NCI-H748 treated with DMSO at 0.1 percent for 48 hours (cell line): ENCODE data around the gene PTPRE.

Experiments
- DNase-seq: peaks from one replicate; lab custom pipeline; 2025; lab: John Stamatoyannopoulos, UW

PTPRE gene

GRCh38 chr10:127953876-127954275 lies 47.0 kb downstream of the PTPRE start:
- no peak for DNase-seq

DNA sequence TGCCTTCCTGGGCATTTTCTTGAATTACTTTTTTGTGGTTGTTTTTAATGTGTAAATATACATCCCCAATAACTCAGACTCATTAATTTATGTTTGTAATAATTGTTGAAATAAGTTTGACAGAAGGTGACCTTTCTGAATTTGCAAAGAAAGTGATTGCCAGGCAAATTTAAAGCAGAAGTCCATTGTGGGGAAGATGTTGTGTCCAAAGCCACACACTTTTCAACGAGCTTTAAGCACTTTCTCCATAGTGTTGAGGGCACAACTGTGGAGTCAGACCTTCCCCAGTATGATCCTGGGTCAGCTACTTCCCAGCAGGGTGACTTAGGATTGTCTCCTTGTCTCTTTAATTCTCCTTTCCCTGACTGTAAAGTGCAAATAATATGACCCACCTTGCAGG lies 52.5 kb downstream of the PTPRE start:
- DNase-seq: no peak

- no peak for DNase-seq
These were observed 54.2 kb downstream of the PTPRE start for GRCh38 chr10:127961071-127961470.

GRCh38 chr10:127962205-127962604 lies 55.3 kb downstream of the PTPRE start:
- DNase-seq: no peak

DNA sequence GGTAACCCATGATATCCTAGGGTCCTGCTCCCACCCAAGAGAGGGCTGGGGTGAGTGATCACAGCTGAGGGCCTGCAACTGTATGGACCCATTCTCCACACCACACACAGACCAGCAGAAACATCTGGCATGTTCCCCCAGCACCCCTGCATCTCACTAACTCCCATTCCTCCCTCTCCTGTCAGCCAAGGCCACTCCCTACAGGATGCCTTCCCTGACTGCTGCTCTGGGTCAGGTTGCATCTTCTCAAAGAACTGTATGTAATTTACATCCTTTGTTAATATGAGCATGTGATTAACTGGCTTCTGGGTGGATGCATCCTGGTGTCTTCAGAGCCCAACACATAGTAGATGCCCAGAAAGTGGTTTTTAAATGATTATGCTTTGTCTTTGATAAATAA lies 56.2 kb downstream of the PTPRE start:
- no peak for DNase-seq

DNA sequence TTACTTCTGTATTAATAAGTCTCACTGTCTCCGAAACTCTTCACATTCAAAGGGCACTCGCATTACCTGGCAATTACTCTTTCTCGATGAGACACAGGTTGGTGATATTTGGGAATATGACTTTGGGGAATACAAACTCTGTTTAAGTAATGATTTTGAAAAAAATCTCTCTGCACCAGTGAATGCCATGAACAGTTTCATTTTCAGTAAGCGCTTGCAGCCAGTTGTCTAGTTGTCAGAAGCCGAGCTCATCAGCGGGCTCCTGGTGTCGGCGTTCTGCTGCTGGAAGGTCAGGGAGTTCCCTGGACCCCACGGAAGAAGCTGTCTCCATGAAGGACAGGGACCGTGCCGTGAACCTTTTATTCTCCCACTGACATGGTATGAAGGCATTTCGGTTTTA lies 57.7 kb downstream of the PTPRE start:
- DNase-seq: no peak

- no peak for DNase-seq
These were observed 60.0 kb downstream of the PTPRE start for GRCh38 chr10:127966875-127967274.

GRCh38 chr10:127968027-127968441 lies 61.1 kb downstream of the PTPRE start:
- no peak for DNase-seq

DNA sequence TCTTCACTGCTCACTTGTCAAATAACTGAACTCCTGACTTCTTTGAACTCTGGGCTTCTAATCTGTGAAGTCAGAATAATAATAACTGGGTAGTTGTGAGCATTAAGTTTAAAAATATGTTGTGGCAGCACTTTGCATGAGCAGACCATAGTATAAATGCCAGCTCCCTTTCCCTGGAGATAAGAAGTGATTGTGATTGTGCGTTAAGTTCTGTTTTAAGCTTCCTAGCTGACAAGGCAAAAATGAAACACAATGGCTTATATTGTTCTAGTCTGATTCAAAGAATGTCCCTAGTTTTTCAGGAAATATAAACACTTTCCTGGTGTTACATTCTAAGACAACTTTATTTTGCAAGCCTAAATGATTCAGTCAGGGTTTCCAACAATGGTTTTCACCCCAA lies 61.8 kb downstream of the PTPRE start:
- no peak for DNase-seq

DNA sequence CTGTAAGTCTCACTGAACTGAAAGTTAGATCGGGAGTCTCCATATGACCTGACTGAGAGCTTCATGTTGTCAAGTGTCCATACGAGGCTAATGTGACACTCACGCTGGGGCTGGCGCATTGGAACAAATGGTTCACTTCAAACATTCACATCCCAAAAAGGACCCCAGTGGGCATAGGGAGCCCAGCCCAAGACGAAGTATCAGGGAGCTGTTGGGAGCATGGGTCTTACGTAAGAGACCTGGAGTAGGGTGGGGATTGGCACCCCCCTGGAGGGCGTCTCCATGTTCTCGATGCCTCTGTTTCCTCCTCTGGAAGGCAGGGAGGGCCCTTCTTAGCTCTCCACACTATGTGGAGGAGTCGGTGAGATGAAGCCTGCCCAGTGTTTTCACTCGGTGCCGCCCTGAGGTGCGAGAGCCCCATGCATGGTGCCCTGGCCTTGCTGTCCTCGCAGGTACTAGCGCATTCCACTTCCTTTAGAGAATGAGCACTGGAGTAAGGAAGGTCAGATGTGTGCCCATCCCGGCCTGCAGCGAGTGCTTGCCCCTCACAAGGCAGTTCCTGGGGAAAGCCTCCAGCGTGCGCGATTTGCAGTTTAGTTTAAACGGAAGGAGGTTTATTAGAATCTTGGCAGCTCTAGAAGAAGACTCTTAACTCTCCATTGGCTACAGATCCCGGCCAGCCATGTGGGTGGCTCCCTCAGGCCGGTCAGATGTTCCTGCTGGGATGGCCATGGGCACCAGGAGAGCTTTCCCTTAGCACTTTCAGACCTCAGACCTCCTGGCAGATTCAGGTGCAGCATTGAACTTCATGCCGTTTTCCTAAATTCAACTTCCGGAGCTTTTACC lies 64.4 kb downstream of the PTPRE start:
- no peak for DNase-seq

GRCh38 chr10:127971963-127972615 lies 65.2 kb downstream of the PTPRE start:
- DNase-seq: no peak

DNA sequence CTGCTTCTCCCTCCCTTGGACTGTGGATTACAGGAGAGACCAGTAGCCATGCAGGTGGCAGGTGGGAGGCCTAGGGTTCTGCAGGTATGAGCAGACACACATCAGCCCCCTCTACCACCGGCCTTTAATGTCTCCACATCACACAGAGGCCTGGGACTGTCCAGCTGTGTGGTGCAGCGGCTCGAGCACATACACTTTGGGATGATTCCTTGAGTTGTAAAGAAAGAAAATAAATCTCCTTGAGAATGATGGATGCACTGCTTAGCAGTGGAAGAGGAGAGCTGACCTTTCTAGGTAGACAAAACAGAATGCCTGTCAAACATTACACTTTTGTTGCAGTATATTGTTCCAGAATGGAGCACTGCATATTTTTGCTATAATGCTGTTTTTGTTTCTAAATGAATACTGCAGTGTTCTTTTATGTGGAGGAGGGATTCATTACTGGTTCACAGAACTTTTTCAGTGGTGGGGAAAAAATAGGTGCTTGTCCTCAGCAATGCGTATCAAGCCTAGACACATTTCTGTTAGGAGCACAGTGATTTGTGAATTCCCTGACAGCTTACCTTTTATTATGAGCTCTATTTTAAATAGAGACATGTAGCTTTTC lies 66.0 kb downstream of the PTPRE start:
- no peak for DNase-seq

GRCh38 chr10:127973791-127974311 lies 66.9 kb downstream of the PTPRE start:
- no peak for DNase-seq

- no peak for DNase-seq
These were observed 68.0 kb downstream of the PTPRE start for GRCh38 chr10:127974911-127975310.

DNA sequence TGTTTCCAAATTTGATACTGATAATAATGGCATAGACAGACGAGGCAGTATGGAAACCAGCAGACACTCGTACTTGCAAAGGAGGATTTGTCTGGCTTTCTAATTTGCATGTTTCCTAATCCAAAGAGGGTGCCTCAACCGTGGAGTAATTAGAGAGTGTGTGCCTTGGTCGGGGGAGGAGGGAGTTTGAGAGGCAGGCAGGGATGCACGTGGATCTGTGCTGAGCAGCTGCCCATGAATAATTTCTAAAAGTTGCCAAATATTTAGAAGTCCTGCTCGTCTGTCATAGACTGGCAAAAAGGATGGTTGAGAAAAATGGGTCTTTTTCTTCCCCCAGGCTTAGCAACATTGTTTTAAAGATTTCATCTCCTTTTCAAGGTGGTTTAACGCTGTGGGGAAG lies 69.4 kb downstream of the PTPRE start:
- DNase-seq: no peak

- DNase-seq: no peak
These were observed 69.9 kb downstream of the PTPRE start for GRCh38 chr10:127976701-127977356.

- DNase-seq: no peak
These were observed 70.6 kb downstream of the PTPRE start for GRCh38 chr10:127977357-127978009.

GRCh38 chr10:127978481-127978880 lies 71.6 kb downstream of the PTPRE start:
- no peak for DNase-seq

- no peak for DNase-seq
These were observed 72.1 kb downstream of the PTPRE start for GRCh38 chr10:127979045-127979444.

DNA sequence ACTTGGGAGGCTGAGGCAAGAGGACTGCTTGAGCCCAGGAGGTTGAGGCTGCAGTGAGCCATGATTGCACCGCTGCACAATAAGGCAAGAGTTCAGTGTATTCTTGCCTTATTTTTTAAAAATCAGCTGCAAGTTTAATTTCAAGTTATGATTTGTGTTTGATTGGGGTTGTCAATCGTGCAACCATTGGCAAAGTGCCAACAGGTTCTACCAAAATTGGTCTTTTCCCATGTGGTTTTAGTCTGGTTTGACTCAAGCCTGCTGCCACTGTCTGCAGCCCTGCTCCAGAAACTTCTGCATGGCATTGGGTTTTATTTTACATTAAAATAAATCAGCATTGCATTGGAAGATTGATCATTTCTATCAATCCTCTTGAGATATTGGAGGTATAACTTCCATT lies 72.7 kb downstream of the PTPRE start:
- DNase-seq: no peak

DNA sequence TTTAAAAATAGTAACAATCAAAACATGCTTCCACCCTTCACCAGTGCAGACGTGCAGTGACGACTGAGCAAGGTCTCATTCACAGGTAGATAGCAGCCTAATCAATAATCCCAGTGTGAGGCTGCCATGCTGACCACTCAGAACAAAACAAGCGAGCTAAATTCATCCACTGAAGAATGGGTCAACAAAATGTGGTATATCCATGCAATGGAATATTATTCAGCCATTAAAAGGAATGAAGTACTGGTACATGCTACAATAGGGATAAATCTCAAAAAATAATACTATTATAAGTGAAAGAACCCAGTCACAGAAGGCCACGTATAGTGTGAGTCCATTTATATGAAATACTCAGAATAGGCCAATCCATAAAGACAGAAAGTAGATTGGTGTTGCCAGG lies 74.0 kb downstream of the PTPRE start:
- DNase-seq: no peak

GRCh38 chr10:127982601-127983000 lies 75.7 kb downstream of the PTPRE start:
- no peak for DNase-seq
